ENCODE measurements around the gene RAD51AP2.

RAD51AP2 gene

DNA sequence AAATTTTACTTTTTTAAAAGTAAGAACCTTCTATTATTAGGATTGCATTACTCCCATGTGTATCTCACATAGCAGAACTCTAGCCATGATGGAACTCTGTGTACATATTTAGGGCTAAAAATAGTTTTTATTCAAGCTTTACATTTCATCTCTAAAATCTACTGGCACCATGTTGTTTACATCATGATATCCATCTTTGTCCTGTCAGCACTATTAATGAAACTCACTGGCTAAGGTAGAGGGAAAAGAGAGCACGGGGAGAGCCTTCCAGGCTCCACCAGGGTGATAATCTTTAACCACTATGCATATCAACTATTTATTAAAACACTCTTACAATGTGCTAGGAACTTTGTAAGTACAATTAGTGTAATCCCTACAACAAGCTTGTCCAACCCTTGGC lies 34.7 kb downstream of the RAD51AP2 start:
- H3K4me3 ChIP-seq (ENCODE audit: low read length), result no peak overlapping the region
- DNase-seq (ENCODE audit: low read depth), result no peak
- TF ChIP-seq, protein P1, sequence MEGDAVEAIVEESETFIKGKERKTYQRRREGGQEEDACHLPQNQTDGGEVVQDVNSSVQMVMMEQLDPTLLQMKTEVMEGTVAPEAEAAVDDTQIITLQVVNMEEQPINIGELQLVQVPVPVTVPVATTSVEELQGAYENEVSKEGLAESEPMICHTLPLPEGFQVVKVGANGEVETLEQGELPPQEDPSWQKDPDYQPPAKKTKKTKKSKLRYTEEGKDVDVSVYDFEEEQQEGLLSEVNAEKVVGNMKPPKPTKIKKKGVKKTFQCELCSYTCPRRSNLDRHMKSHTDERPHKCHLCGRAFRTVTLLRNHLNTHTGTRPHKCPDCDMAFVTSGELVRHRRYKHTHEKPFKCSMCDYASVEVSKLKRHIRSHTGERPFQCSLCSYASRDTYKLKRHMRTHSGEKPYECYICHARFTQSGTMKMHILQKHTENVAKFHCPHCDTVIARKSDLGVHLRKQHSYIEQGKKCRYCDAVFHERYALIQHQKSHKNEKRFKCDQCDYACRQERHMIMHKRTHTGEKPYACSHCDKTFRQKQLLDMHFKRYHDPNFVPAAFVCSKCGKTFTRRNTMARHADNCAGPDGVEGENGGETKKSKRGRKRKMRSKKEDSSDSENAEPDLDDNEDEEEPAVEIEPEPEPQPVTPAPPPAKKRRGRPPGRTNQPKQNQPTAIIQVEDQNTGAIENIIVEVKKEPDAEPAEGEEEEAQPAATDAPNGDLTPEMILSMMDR (IDR thresholded peaks at IDR 0.05; ENCODE audit: insufficient read depth, low read depth, low read length, missing control alignments), result no peak

DNA sequence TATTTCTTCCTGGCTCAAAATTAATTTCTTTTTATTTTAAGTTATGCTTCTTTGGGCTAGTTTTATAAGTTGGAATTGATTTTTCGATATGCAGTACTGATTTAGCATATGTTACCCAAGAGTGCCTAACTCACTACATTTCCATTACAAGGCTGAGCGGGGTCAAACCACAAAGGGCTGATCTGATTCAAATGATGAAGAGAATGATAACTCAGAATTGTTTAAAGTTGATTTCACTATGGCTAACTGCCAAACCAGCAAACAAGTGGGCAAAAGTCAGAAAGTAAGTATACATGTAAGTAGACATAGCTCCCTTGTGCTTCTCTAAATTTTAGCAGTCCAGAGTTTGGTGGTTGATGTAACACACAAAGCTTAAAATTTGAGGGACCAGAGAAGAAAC lies 35.6 kb downstream of the RAD51AP2 start:
- DNase-seq (ENCODE audit: low read depth), result no peak
- TF ChIP-seq, protein P1 (IDR thresholded peaks at IDR 0.05; ENCODE audit: insufficient read depth, low read depth, low read length, missing control alignments), result no peak
- no peak overlapping the region for H3K4me3 ChIP-seq (ENCODE audit: low read length)

DNA sequence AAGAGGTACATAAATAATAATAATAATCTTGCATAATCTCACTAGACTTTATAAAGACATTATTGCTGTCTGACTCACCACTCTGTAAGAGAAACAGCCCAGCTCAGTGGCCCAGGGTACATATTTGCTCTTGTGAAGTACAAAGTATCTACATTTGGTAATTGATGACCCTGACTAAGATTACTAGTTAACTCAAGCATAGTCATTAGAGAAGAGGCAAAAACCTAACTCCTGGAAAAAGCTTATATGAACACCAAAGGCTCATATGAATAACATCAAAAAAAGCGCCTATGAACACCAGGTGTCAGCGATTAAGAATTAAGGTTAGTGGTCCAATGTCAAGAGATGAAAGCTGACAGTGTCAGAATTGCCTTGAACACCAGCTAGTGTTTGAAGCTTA lies 38.4 kb downstream of the RAD51AP2 start:
- H3K4me3 ChIP-seq (ENCODE audit: low read length), result no peak overlapping the region
- TF ChIP-seq, protein P1 (IDR thresholded peaks at IDR 0.05; ENCODE audit: insufficient read depth, low read depth, low read length, missing control alignments), result no peak
- peak; percentile 73 for DNase-seq (ENCODE audit: low read depth)

DNA sequence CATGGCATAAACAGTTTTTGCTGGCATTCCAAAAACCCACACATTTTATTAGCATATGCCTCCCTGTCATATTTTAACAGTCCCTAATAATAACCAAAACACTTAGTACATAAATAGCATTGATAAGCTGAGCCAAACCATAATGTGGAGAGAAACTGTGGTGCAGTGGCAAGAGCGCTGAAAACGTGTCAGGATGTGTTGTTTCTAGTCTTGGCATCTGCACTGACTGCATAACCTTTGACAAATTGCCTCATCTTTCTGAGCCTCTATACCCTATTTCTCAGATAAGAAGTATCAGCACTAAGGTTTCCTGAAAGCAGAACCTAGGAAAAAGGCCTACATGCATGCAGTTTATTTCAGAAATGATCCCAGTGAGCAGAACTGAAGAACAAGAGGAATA lies 41.4 kb downstream of the RAD51AP2 start:
- DNase-seq (ENCODE audit: low read depth), result peak; percentile 85
- TF ChIP-seq, protein P1 (IDR thresholded peaks at IDR 0.05; ENCODE audit: insufficient read depth, low read depth, low read length, missing control alignments), result no peak
- no peak overlapping the region for H3K4me3 ChIP-seq (ENCODE audit: low read length)

DNA sequence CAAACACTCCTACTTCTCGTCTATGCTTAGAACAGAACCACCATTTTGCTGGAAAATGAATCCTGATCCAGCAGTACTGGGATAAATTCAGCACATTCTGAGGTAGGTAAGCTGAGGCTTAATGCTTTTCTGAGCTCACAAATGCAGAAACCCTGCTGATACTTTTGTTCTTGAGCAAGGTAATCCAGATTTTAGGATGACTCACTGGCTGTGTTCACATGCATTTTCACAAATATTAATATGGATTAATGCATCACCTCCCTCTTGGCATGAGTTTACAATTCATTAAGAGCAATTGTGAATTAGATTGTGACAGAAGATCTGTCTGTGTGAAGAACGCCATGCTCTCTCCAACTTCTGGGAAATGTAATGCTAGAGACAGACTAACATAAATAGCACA lies 42.2 kb downstream of the RAD51AP2 start:
- TF ChIP-seq, protein P1 (IDR thresholded peaks at IDR 0.05; ENCODE audit: insufficient read depth, low read depth, low read length, missing control alignments), result no peak
- H3K4me3 ChIP-seq (ENCODE audit: low read length), result no peak overlapping the region
- peak; percentile 85 for DNase-seq (ENCODE audit: low read depth)

DNA sequence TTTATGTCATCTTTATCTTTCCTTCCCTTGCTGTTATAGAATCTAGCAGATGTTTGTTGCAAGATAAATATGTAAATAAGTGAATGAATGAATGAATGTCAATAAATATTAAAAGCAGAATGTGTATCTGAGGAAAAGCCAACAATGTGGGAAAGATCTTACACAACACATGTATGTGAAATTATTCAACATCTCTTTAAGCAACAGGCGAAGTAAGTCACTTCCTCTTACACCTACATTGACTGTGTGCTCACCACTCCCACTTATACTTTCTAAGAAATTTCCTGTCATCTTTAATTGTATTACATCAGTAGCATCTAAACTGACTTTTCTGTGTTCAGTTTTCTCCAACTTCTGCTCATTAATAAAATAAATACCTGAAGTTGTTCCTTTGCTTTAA lies 43.0 kb downstream of the RAD51AP2 start:
- TF ChIP-seq, protein P1 (IDR thresholded peaks at IDR 0.05; ENCODE audit: insufficient read depth, low read depth, low read length, missing control alignments), result no peak
- peak; percentile 86 for DNase-seq (ENCODE audit: low read depth)

DNA sequence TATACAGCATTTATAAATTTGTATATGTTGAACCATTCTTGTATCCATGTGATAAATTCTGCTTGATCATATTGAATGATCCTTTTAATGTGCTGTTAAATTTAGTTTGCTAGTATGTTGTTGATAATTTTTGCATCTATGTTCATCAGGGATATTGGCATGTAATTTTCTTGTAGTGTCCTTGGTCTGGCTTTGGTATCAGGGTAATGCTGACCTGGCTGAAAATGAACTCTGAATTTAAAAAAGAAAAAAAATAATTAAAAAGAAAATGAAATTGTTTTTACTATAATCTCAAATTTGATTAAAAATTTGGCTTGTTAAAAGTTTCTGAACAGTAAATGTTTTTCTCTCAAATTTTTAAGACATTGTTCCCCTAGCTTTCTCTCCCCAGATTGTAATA lies 46.3 kb downstream of the RAD51AP2 start:
- no peak for DNase-seq (ENCODE audit: low read depth)
- no peak overlapping the region for H3K4me3 ChIP-seq (ENCODE audit: low read length)
- TF ChIP-seq, protein P1 (IDR thresholded peaks at IDR 0.05; ENCODE audit: insufficient read depth, low read depth, low read length, missing control alignments), result no peak

More for the DNA sequence above, 43.0 kb downstream of the RAD51AP2 start:
- no peak overlapping the region for H3K4me3 ChIP-seq (ENCODE audit: low read length)
